Measurements from ENCODE around the gene TSPAN33.

Gene TSPAN33

DNA sequence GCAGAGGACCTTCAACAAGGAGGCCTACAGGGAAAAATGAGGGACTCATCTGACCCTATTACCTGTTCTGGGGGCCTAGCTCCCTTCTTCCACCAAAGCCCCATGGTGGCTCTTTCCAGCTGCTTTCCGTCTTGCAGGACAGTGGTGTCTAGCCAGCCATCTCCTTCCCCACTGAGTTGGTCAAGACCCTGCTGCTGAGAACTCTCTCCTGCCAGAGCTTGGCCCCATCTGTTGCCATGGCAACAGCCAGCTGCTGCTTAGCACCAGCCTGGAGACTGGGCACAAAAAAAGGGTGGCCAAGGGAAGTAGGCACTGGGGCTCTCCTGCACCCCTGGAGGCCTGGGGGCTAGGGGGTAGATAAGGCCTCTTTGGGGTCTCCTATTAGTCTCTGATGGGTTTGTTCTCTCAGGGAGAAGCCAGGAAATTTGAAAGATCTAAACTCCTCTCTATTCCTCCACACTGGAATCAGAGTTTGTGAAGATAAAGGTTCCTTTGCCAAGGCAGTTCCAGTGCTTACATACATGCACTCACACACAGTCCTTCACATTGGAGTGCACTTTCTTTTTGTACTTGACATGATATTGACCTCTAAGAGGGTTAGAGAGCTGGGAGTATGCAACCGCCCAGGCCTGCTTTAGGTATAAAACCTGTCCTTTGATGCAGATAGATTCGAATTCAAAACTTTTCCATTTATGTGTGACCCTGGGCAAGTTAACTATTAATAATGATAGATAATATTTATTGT is 15.8 kb downstream of the TSPAN33 start:
- no peak for TF ChIP-seq EP300 (IDR thresholded peaks at IDR 0.05; ENCODE audit: borderline replicate concordance)
- no peak for TF ChIP-seq RAD21 (IDR thresholded peaks at IDR 0.05; ENCODE audit: low read depth)
- TF ChIP-seq, protein P1, sequence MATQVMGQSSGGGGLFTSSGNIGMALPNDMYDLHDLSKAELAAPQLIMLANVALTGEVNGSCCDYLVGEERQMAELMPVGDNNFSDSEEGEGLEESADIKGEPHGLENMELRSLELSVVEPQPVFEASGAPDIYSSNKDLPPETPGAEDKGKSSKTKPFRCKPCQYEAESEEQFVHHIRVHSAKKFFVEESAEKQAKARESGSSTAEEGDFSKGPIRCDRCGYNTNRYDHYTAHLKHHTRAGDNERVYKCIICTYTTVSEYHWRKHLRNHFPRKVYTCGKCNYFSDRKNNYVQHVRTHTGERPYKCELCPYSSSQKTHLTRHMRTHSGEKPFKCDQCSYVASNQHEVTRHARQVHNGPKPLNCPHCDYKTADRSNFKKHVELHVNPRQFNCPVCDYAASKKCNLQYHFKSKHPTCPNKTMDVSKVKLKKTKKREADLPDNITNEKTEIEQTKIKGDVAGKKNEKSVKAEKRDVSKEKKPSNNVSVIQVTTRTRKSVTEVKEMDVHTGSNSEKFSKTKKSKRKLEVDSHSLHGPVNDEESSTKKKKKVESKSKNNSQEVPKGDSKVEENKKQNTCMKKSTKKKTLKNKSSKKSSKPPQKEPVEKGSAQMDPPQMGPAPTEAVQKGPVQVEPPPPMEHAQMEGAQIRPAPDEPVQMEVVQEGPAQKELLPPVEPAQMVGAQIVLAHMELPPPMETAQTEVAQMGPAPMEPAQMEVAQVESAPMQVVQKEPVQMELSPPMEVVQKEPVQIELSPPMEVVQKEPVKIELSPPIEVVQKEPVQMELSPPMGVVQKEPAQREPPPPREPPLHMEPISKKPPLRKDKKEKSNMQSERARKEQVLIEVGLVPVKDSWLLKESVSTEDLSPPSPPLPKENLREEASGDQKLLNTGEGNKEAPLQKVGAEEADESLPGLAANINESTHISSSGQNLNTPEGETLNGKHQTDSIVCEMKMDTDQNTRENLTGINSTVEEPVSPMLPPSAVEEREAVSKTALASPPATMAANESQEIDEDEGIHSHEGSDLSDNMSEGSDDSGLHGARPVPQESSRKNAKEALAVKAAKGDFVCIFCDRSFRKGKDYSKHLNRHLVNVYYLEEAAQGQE (IDR thresholded peaks at IDR 0.05; ENCODE audit: low read depth): no peak
- TF ChIP-seq NFIC (IDR thresholded peaks at IDR 0.05): no peak
- TF ChIP-seq TEAD4 (IDR thresholded peaks at IDR 0.05): no peak
- no peak for TF ChIP-seq TCF12 (IDR thresholded peaks at IDR 0.05; ENCODE audit: low read depth)
- TF ChIP-seq CEBPB (IDR thresholded peaks at IDR 0.05): no peak
- TF ChIP-seq, protein P2, sequence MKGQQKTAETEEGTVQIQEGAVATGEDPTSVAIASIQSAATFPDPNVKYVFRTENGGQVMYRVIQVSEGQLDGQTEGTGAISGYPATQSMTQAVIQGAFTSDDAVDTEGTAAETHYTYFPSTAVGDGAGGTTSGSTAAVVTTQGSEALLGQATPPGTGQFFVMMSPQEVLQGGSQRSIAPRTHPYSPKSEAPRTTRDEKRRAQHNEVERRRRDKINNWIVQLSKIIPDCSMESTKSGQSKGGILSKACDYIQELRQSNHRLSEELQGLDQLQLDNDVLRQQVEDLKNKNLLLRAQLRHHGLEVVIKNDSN (IDR thresholded peaks at IDR 0.05): no peak
- TF ChIP-seq CREB1 (IDR thresholded peaks at IDR 0.05; ENCODE audit: low read depth): no peak
- TF ChIP-seq ZBTB7A (IDR thresholded peaks at IDR 0.05; ENCODE audit: low read depth): no peak
- no peak for TF ChIP-seq FOXM1 (IDR thresholded peaks at IDR 0.05; ENCODE audit: borderline replicate concordance, low read depth)
- TF ChIP-seq, protein P3, sequence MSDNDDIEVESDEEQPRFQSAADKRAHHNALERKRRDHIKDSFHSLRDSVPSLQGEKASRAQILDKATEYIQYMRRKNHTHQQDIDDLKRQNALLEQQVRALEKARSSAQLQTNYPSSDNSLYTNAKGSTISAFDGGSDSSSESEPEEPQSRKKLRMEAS (IDR thresholded peaks at IDR 0.05): no peak
- no peak for TF ChIP-seq YY1 (IDR thresholded peaks at IDR 0.05; ENCODE audit: low read depth)
- no peak for TF ChIP-seq EGR1 (IDR thresholded peaks at IDR 0.05)
- no peak for TF ChIP-seq TAF1 (IDR thresholded peaks at IDR 0.05; ENCODE audit: low read depth)

DNA sequence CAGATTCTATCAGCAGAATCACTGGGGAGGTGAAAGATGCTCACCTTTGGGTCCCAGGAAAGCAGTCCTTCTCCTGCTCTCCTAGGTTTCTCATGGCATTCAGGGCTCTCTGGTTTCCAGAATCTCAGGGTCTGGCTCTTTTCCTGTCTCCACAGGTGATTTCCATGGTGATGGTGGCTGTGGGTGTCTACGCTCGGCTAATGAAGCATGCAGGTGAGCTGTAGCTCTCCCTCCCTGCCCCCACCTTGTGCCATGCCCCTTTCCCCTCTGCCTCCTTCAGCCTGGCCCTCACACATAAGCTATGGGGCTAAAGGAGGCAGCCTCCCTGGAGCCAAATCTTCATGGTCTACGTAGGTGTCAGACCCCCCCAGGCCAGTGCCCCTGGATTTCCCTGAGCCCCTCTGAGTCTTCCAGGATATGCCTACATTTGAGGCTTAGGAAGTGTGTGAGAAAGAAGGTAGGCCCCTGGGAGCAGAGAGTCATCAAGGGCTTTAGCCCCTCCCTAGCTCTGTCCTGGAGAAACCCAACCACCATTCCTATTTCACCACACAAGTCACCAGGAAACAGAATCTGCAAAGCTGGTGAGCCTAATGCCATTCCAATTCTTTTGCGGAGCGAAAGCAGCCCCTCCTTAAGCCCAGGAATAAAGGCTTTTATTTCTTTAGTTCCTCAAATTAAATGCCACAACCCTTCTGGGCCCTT is 17.2 kb downstream of the TSPAN33 start:
- TF ChIP-seq, protein P1 (IDR thresholded peaks at IDR 0.05; ENCODE audit: low read depth): no peak
- TF ChIP-seq EP300 (IDR thresholded peaks at IDR 0.05; ENCODE audit: borderline replicate concordance) (no peak), FOXM1 (IDR thresholded peaks at IDR 0.05; ENCODE audit: borderline replicate concordance, low read depth) (no peak), TCF12 (IDR thresholded peaks at IDR 0.05; ENCODE audit: low read depth) (no peak), ZBTB7A (IDR thresholded peaks at IDR 0.05; ENCODE audit: low read depth) (no peak), TEAD4 (IDR thresholded peaks at IDR 0.05) (no peak), EGR1 (IDR thresholded peaks at IDR 0.05) (no peak), RAD21 (IDR thresholded peaks at IDR 0.05; ENCODE audit: low read depth) (no peak), CEBPB (IDR thresholded peaks at IDR 0.05) (no peak), TAF1 (IDR thresholded peaks at IDR 0.05; ENCODE audit: low read depth) (no peak)
- TF ChIP-seq, protein P3 (IDR thresholded peaks at IDR 0.05): no peak
- TF ChIP-seq, protein P2 (IDR thresholded peaks at IDR 0.05): no peak

DNA sequence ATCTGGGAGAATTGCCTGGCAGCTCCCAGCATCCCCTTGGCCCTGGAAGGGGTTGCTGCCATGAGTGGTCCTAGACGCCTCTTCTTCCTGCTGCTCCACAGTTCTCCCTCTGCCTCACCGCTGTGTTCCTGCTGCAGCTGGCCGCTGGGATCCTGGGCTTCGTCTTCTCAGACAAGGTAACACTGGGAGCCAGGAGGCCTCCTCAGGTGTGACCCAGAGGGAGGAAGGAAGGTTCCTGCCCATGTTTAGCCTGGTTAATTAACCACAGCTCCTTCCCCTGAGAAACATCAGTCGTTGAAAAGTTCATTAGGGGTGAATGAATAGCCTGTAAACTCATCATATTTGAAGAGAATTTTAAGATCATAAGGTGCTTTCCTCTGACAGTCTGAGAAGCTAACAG is 18.2 kb downstream of the TSPAN33 start:
- TF ChIP-seq, protein P2 (IDR thresholded peaks at IDR 0.05): no peak
- TF ChIP-seq TCF12 (IDR thresholded peaks at IDR 0.05; ENCODE audit: low read depth) (no peak), CEBPB (IDR thresholded peaks at IDR 0.05) (no peak), EGR1 (IDR thresholded peaks at IDR 0.05) (no peak), TEAD4 (IDR thresholded peaks at IDR 0.05) (no peak), ZBTB7A (IDR thresholded peaks at IDR 0.05; ENCODE audit: low read depth) (no peak), EP300 (IDR thresholded peaks at IDR 0.05; ENCODE audit: borderline replicate concordance) (no peak), CREB1 (IDR thresholded peaks at IDR 0.05; ENCODE audit: low read depth) (no peak), NFIC (IDR thresholded peaks at IDR 0.05) (no peak), RAD21 (IDR thresholded peaks at IDR 0.05; ENCODE audit: low read depth) (no peak), FOXM1 (IDR thresholded peaks at IDR 0.05; ENCODE audit: borderline replicate concordance, low read depth) (no peak), TAF1 (IDR thresholded peaks at IDR 0.05; ENCODE audit: low read depth) (no peak), YY1 (IDR thresholded peaks at IDR 0.05; ENCODE audit: low read depth) (no peak)
- TF ChIP-seq, protein P3 (IDR thresholded peaks at IDR 0.05): no peak
- TF ChIP-seq, protein P1 (IDR thresholded peaks at IDR 0.05; ENCODE audit: low read depth): no peak

All from Ishikawa (cell line).